K562 (cell line): ENCODE data around the gene PCDH1. TPM values are rescaled to one million over a fixed set of nuclear protein-coding genes. Genes with fewer than 3 reads are reported as not detected.

ENCODE experiments used
- ATAC-seq: fragments of 200-7000 bp; cut with Tn5 transposase; 3 replicates; pipeline ENCODE4 v1.9.1; 2020; ENCODE audit warnings: moderate library complexity
- BruUV-seq: library from RNA; stranded (reverse); fragments of 400-500 nt; replicated peaks from 2 replicates; lab custom pipeline; 2021; lab: Mats Ljungman, UMichigan
- CTCF ChIA-PET: fragments of 300-600 bp; formaldehyde crosslinking; extraction: SDS; loops from one replicate; lab custom pipeline; 2021; ENCODE audit warnings: low intra/inter-chr PET ratio; lab: Yijun Ruan, JAX
- POLR2A ChIA-PET: fragments of 300-600, 350-650 bp; sonication (Branson Sonifier 250); formaldehyde crosslinking; extraction: SDS; loops from one replicate; lab custom pipeline; 2021; ENCODE audit warnings: antibody characterized with exemption, inconsistent platforms; lab: Yijun Ruan, JAX
- DNase-seq, 4 experiments: peaks; one replicate each; pipeline versions ENCODE4 v3.0.0 to v3.0.0-alpha.2; 2011 to 2018; ENCODE audit warnings: low spot score in 3 of 4, mixed read lengths in 3 of 4; ENCODE audit errors: extremely low read depth in 1 of 4
- FAIRE-seq: peaks from 2 replicates; lab custom pipeline; 2011; peaks lifted over from hg19 to GRCh38; lab: Jason Lieb, UNC
- H2AFZ ChIP-seq: 2 replicates; pipeline ENCODE4 v1.6.0; 2011; ENCODE audit warnings: low read depth, low read length, control low read depth, inconsistent platforms
- H3K27ac ChIP-seq: fragments of 200-600 bp; 3 replicates; pipeline ENCODE4 v1.8.0; 2011; ENCODE audit warnings: low read depth, mild to moderate bottlenecking, control low read depth, inconsistent platforms, low read length, moderate library complexity, mixed read lengths; ENCODE audit errors: extremely low read depth
- H3K27me3 ChIP-seq, 2 experiments: fragments of 300-600 bp in 1 of 2; 2 replicates in 1 of 2; 3 replicates in 1 of 2; pipeline versions ENCODE4 v1.6.0 to v1.8.0; 2011; ENCODE audit warnings: inconsistent platforms in 2 of 2, low read length in 2 of 2, mild to moderate bottlenecking in 1 of 2, mixed read lengths in 1 of 2, moderate library complexity in 1 of 2; ENCODE audit not compliant: control insufficient read depth in 2 of 2, insufficient read depth in 2 of 2
- H3K36me3 ChIP-seq: fragments of 300-600 bp; 3 replicates; pipeline ENCODE4 v1.8.0; 2011; ENCODE audit warnings: mild to moderate bottlenecking, low read length, inconsistent platforms; ENCODE audit not compliant: control insufficient read depth, insufficient read depth
- H3K4me1 ChIP-seq, 2 experiments: fragments of 200-600 bp in 1 of 2; replicated peaks in 1 of 2; 2 replicates in 1 of 2; 3 replicates in 1 of 2; pipeline versions ENCODE4 v1.5.1 to v1.8.0; 2011; ENCODE audit warnings: inconsistent platforms in 2 of 2, low read length in 2 of 2, mild to moderate bottlenecking in 1 of 2, mixed read lengths in 1 of 2, moderate library complexity in 1 of 2; ENCODE audit not compliant: control insufficient read depth in 2 of 2, insufficient read depth in 2 of 2
- H3K4me2 ChIP-seq: 2 replicates; pipeline ENCODE4 v1.6.1; 2011; ENCODE audit warnings: low read length, control low read depth, inconsistent platforms, mixed read lengths; ENCODE audit not compliant: insufficient read depth
- H3K4me3 ChIP-seq: fragments of 200-600 bp; sonication (generic), shearing (Covaris generic); 2 replicates; pipeline ENCODE4 v1.5.1; 2016; ENCODE audit warnings: control low read depth, inconsistent platforms
- H3K79me2 ChIP-seq: fragments of 200-600 bp; 3 replicates; pipeline ENCODE4 v1.8.0; 2011; ENCODE audit warnings: low read length, inconsistent platforms; ENCODE audit not compliant: control insufficient read depth, insufficient read depth
- H3K9ac ChIP-seq, 2 experiments: 2 replicates each; pipeline versions ENCODE4 v1.6.0 to v1.6.1; 2011; ENCODE audit warnings: low read depth in 2 of 2, low read length in 2 of 2, control low read depth in 1 of 2, inconsistent platforms in 1 of 2, mild to moderate bottlenecking in 1 of 2, mixed read lengths in 1 of 2; ENCODE audit not compliant: insufficient read depth in 1 of 2
- H3K9me1 ChIP-seq: one replicate; pipeline ENCODE4 v1.6.0; 2011; ENCODE audit warnings: inconsistent platforms, mild to moderate bottlenecking, low read length, moderate library complexity; ENCODE audit not compliant: control insufficient read depth, insufficient read depth
- H3K9me3 ChIP-seq: replicated peaks from 2 replicates; pipeline ENCODE4 v1.5.1; 2011; ENCODE audit warnings: low read depth, low read length, inconsistent platforms; ENCODE audit not compliant: control insufficient read depth, insufficient read depth
- H4K20me1 ChIP-seq: replicated peaks from 2 replicates; pipeline ENCODE4 v1.6.1; 2011; ENCODE audit warnings: low read length, inconsistent platforms, mixed read lengths; ENCODE audit not compliant: control insufficient read depth, insufficient read depth
- HES1 ChIP-seq: fragments of 450-650 bp; IDR thresholded peaks from 2 replicates; pipeline ENCODE4 v1.6.1; 2016; ENCODE audit warnings: low read depth, mild to moderate bottlenecking, moderate library complexity
- HMG20A ChIP-seq: fragments of 450-650 bp; formaldehyde crosslinking; conservative IDR thresholded peaks from 2 replicates; pipeline ENCODE4 v1.4.0; 2020; ENCODE audit warnings: mild to moderate bottlenecking, mixed read lengths
- HOMEZ ChIP-seq: fragments of 250-450 bp; sonication (Bioruptor Pico); IDR thresholded peaks from 2 replicates; pipeline ENCODE4 v1.4.0; 2020; ENCODE audit warnings: mild to moderate bottlenecking, moderate library complexity
- KDM2B ChIP-seq: fragments of 250-450 bp; sonication (Bioruptor Pico); IDR thresholded peaks from 2 replicates; pipeline ENCODE4 v1.8.0; 2021; ENCODE audit warnings: mild to moderate bottlenecking, moderate library complexity
- NELFE ChIP-seq: IDR thresholded peaks from 2 replicates; pipeline ENCODE4 v1.6.1; 2011; ENCODE audit warnings: mild to moderate bottlenecking; ENCODE audit not compliant: insufficient read depth, insufficient read length
- NR2C1 ChIP-seq, 2 experiments: fragments of 450-650 bp; IDR thresholded peaks; 2 replicates each; pipeline ENCODE4 v1.6.1; 2017; ENCODE audit warnings: mild to moderate bottlenecking in 2 of 2, antibody characterized with exemption in 1 of 2, inconsistent platforms in 1 of 2, missing compliant biosample characterization in 1 of 2, missing genetic modification characterization in 1 of 2
- PML ChIP-seq: IDR thresholded peaks from 2 replicates; pipeline ENCODE4 v1.6.1; 2012; ENCODE audit warnings: low read length, inconsistent platforms
- PPARD ChIP-seq: fragments of 250-450 bp; sonication (Bioruptor Pico); IDR thresholded peaks from 2 replicates; pipeline ENCODE4 v1.8.0; 2022; ENCODE audit warnings: inconsistent platforms, mild to moderate bottlenecking, moderate library complexity
- SMAD2 ChIP-seq: fragments of 150-350 bp; IDR thresholded peaks from 2 replicates; pipeline ENCODE4 v1.6.1; 2014; ENCODE audit warnings: low read depth, mild to moderate bottlenecking, low read length
- THRB ChIP-seq: fragments of 450-650 bp; formaldehyde crosslinking; conservative IDR thresholded peaks from 2 replicates; pipeline ENCODE4 v1.4.0; 2022; ENCODE audit warnings: mild to moderate bottlenecking, missing genetic modification characterization
- ZNF146 ChIP-seq: IDR thresholded peaks from one replicate; pipeline ENCODE4 v1.6.1; 2018; ENCODE audit warnings: missing compliant biosample characterization; ENCODE audit not compliant: unreplicated experiment
- ZNF23 ChIP-seq: fragments of 250-450 bp; sonication (Bioruptor Pico); IDR thresholded peaks from 2 replicates; pipeline ENCODE4 v1.4.0; 2020; ENCODE audit warnings: mild to moderate bottlenecking
- WGBS: fragments of 100-300 bp; shearing (Covaris generic); methylation state at CpG from one replicate; pipeline ENCODE4 v1.1.6; 2016; ENCODE audit warnings: low coverage, mixed read lengths; ENCODE audit not compliant: insufficient coverage; ENCODE audit errors: missing lambda C conversion rate; 5-methylcytosine and 5-hydroxymethylcytosine counted together
- in situ Hi-C: fragments of 300-500 bp; cut with MboI; formaldehyde crosslinking; loops from 4 replicates; pipeline ENCODE4 v1.15.0; 2018; ENCODE audit warnings: inconsistent platforms, mixed read lengths
- intact Hi-C: fragments of 100-400 bp; cut with micrococcal nuclease; formaldehyde crosslinking; loops from 2 replicates; pipeline ENCODE4 v1.14.2; 2022
- polyA plus RNA-seq, 8 experiments: library from polyadenylated mRNA; depleted of rRNA in 4 of 8; stranded (reverse) in 5 of 8; unstranded in 3 of 8; fragments of >200 nt; fragmentation: Nextera tagmentation in 2 of 8; fragmentation: Illumina TruSeq in 1 of 8; extraction: Ambion mirVana in 2 of 8; extraction: Trizol in 1 of 8; gene quantifications; 2 replicates each; pipeline versions ENCODE4 v1.2.1 to v1.2.3, GENCODE V29; 2011 to 2014; ENCODE audit warnings: inconsistent platforms in 1 of 8, missing spikeins in 1 of 8
- total RNA-seq, 7 experiments: library from RNA; depleted of rRNA in 6 of 7; stranded (reverse); fragments of >200 nt in 6 of 7; fragmentation: Illumina TruSeq in 2 of 7; extraction: Trizol in 2 of 7; gene quantifications; 2 replicates each; pipeline versions ENCODE4 v1.2.1 to v1.2.3, GENCODE V29; 2011 to 2021; ENCODE audit warnings: low replicate concordance in 1 of 7
- TF ChIP-seq, protein P1 (sequence below), 2 experiments: fragments of 450-650 bp; conservative IDR thresholded peaks; 2 replicates each; pipeline ENCODE4 v1.6.1; 2017; ENCODE audit warnings: mild to moderate bottlenecking in 2 of 2, moderate library complexity in 2 of 2

Gene PCDH1
- total and polyA plus RNA-seq, 9 of the 15 experiments (the other 6 are each of a cell fraction or from before 2014, with no cell fraction given): 0.11 to 3.6 (median 1.9) TPM; not detected in 1

DNA sequence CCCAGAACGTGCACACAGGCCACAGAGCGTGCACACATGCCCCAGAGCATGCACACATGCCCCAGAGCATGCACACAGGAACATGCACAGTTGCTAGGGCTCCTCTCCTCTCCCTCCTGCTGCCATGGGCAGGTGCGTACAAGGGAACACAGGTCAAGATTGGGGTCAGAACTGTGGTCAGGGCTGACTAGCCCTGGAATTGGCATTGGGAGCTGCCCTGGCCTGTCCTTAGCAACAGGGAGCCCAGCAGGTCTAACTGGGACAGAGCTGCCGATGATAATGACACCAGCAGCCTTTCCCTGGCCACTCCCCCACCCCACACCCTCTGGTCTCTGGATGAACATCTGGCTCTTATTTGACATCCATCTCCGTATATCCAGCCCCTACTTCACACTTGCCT, 8.0 kb downstream of the PCDH1 start (continued):
- TF ChIP-seq ZNF23 (no peak), KDM2B (CRISPR knock-in tag) (no peak), NR2C1 (IDR thresholded peaks at IDR 0.05) (no peak), NR2C1 (tag; IDR thresholded peaks at IDR 0.05) (no peak)
- TF ChIP-seq, all 486 proteins: peak for 0

DNA sequence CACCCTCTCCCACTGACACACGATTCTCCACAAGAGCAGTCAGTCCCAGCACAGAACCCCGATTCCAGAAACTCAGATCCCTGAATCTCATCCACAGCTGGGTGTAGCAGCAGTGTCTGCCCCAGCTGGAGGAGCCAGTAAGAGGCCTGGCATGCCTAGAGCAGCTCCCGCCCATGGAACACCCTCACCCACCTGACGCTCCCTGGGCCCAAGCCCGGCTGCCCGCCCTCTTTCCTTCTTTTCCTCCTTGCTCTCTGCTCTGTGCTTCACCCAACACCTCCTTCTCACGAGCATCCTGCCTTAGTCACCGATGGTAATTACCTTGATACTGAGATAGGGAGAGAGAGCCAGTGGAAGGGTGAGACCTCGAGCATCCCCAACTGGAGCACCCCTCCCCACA, 8.7 kb downstream of the PCDH1 start:
- Histone ChIP-seq H4K20me1 (peaks cover 35% of the 10 kb centered on the region), H3K4me3 (no peak overlapping the region), H2AFZ (no peak overlapping the region), H3K9me1 (no peaks in the 10 kb centered on the region), H3K9ac (no peak overlapping the region), H3K27ac (no peak overlapping the region), H3K79me2 (no peaks in the 10 kb centered on the region), H3K27me3 (peaks cover 23 to 71% of the 10 kb centered on the region in 2 experiments; a peak in 4 of 5 replicates), H3K9me3 (no peaks in the 10 kb centered on the region), H3K4me1 (peaks cover under 1 to 6% of the 10 kb centered on the region in 2 experiments; a peak in 2 of 5 replicates), H3K4me2 (no peak overlapping the region), H3K36me3 (no peaks in the 10 kb centered on the region)
- CTCF ChIA-PET: no interaction called here
- POLR2A ChIA-PET: no interaction called here
- no peak for ATAC-seq
- intact Hi-C loops (no loop called here), in situ Hi-C loops (no loop called here)
- no peak for FAIRE-seq
- no peak for DNase-seq
- TF ChIP-seq HMG20A (CRISPR knock-in tag) (no peak), SMAD2 (no peak), PPARD (CRISPR knock-in tag) (no peak), HOMEZ (CRISPR knock-in tag) (no peak), PML (no peak), ZNF146 (no peak), THRB (no peak), HES1 (no peak), NELFE (no peak)
- TF ChIP-seq, protein P1, sequence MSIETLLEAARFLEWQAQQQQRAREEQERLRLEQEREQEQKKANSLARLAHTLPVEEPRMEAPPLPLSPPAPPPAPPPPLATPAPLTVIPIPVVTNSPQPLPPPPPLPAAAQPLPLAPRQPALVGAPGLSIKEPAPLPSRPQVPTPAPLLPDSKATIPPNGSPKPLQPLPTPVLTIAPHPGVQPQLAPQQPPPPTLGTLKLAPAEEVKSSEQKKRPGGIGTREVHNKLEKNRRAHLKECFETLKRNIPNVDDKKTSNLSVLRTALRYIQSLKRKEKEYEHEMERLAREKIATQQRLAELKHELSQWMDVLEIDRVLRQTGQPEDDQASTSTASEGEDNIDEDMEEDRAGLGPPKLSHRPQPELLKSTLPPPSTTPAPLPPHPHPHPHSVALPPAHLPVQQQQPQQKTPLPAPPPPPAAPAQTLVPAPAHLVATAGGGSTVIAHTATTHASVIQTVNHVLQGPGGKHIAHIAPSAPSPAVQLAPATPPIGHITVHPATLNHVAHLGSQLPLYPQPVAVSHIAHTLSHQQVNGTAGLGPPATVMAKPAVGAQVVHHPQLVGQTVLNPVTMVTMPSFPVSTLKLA (conservative IDR thresholded peaks at IDR 0.05): no peak
- 6% methylated on average over 8 of the region's 9 CpGs for WGBS
- no TSS peak for BruUV-seq
